Measurements from ENCODE around the gene CHST9.

- TF ChIP-seq EZH2phosphoT487 (IDR thresholded peaks at IDR 0.05; ENCODE audit: low read depth, severe bottlenecking, unreplicated experiment) (no peak), CTCF (IDR thresholded peaks at IDR 0.05; ENCODE audit: poor library complexity) (no peak)
Measured at GRCh38 chr18:27181726-27182125, 3.4 kb downstream of the CHST9 start.

All from hepatocyte (in vitro differentiated cells).